ENCODE measurements around the gene ZBTB7B.
"Not testable (repeated sequence)": the region's sequence is repeated elsewhere in the genome, so short reads cannot be mapped to it uniquely, and the experiment has no call there.

ZBTB7B gene

GRCh38 chr1:154992721-154993571 lies 9.7 kb upstream of the ZBTB7B start:
- Histone ChIP-seq H3K4me1 (ENCODE audit: control insufficient read depth, insufficient read depth, low read length) (peaks cover 14% of the 10 kb centered on the region), H3K9me3 (ENCODE audit: control insufficient read depth, low read length) (no peaks in the 10 kb centered on the region), H3K4me3 (ENCODE audit: low read length) (no peak overlapping the region), H3K36me3 (ENCODE audit: control insufficient read depth, insufficient read depth, low read length, severe bottlenecking) (peaks cover 23% of the 10 kb centered on the region), H3K9ac (ENCODE audit: low read length) (peak overlapping the region; percentile 43), H3K27me3 (replicated peaks; ENCODE audit: control insufficient read depth, insufficient read depth, low read length) (no peaks in the 10 kb centered on the region)
- no peak for DNase-seq (ENCODE audit: low read depth)

- no peaks in the 10 kb centered on the region for H3K9me3 ChIP-seq (ENCODE audit: control insufficient read depth, low read length)
- H3K4me3 ChIP-seq (ENCODE audit: low read length): no peak within 1 kb of the TSS
- no peak for DNase-seq (ENCODE audit: low read depth)
- peak within 1 kb of the TSS; percentile 43 for H3K9ac ChIP-seq (ENCODE audit: low read length)
- H3K36me3 ChIP-seq (ENCODE audit: control insufficient read depth, insufficient read depth, low read length, severe bottlenecking): peaks cover 15% of the 10 kb centered on the region
- H3K4me1 ChIP-seq (ENCODE audit: control insufficient read depth, insufficient read depth, low read length): peaks cover 16% of the 10 kb centered on the region
- H3K27me3 ChIP-seq (replicated peaks; ENCODE audit: control insufficient read depth, insufficient read depth, low read length): no peaks in the 10 kb centered on the region
These were observed 8.9 kb upstream of the ZBTB7B start, which contains the start of gene LENEP for GRCh38 chr1:154993572-154994268. TSS of gene LENEP (plus strand) at chr1:154993586. CDS start at chr1:154993608, 22 bp downstream.

- H3K36me3 ChIP-seq (ENCODE audit: control insufficient read depth, insufficient read depth, low read length, severe bottlenecking): peaks cover 10% of the 10 kb centered on the region
- H3K9ac ChIP-seq (ENCODE audit: low read length): no peak overlapping the region
These were observed 8.4 kb upstream of the ZBTB7B start for GRCh38 chr1:154994269-154994587.

GRCh38 chr1:154994591-154994990 lies 8.0 kb upstream of the ZBTB7B start:
- H3K4me3 ChIP-seq (ENCODE audit: low read length): no peak overlapping the region
- peaks cover 22% of the 10 kb centered on the region for H3K4me1 ChIP-seq (ENCODE audit: control insufficient read depth, insufficient read depth, low read length)
- H3K27me3 ChIP-seq (replicated peaks; ENCODE audit: control insufficient read depth, insufficient read depth, low read length): no peaks in the 10 kb centered on the region
- H3K36me3 ChIP-seq (ENCODE audit: control insufficient read depth, insufficient read depth, low read length, severe bottlenecking): peaks cover 9% of the 10 kb centered on the region
- no peak overlapping the region for H3K9ac ChIP-seq (ENCODE audit: low read length)
- H3K9me3 ChIP-seq (ENCODE audit: control insufficient read depth, low read length): no peaks in the 10 kb centered on the region
- DNase-seq (ENCODE audit: low read depth): no peak

More at GRCh38 chr1:154994269-154994587, 8.4 kb upstream of the ZBTB7B start:
- H3K9me3 ChIP-seq (ENCODE audit: control insufficient read depth, low read length): no peaks in the 10 kb centered on the region
- H3K4me1 ChIP-seq (ENCODE audit: control insufficient read depth, insufficient read depth, low read length): peaks cover 21% of the 10 kb centered on the region
- no peak for DNase-seq (ENCODE audit: low read depth)
- H3K4me3 ChIP-seq (ENCODE audit: low read length): no peak overlapping the region
- no peaks in the 10 kb centered on the region for H3K27me3 ChIP-seq (replicated peaks; ENCODE audit: control insufficient read depth, insufficient read depth, low read length)

- not testable (repeated sequence) for H3K4me3 ChIP-seq (ENCODE audit: low read length); H3K27me3 ChIP-seq (replicated peaks; ENCODE audit: control insufficient read depth, insufficient read depth, low read length); H3K36me3 ChIP-seq (ENCODE audit: control insufficient read depth, insufficient read depth, low read length, severe bottlenecking); H3K9me3 ChIP-seq (ENCODE audit: control insufficient read depth, low read length); H3K9ac ChIP-seq (ENCODE audit: low read length)
- DNase-seq (ENCODE audit: low read depth): peak; percentile 88
- peaks cover 30% of the 10 kb centered on the region for H3K4me1 ChIP-seq (ENCODE audit: control insufficient read depth, insufficient read depth, low read length)
These were observed 7.2 kb upstream of the ZBTB7B start for GRCh38 chr1:154995301-154995983.

- Histone ChIP-seq H3K4me3 (ENCODE audit: low read length) (no peak overlapping the region), H3K9ac (ENCODE audit: low read length) (peak overlapping the region; percentile 34)
- DNase-seq (ENCODE audit: low read depth): no peak
These were observed 5.5 kb upstream of the ZBTB7B start for GRCh38 chr1:154996966-154997701.

GRCh38 chr1:154998201-154998780 lies 4.3 kb upstream of the ZBTB7B start:
- Histone ChIP-seq H3K4me1 (ENCODE audit: control insufficient read depth, insufficient read depth, low read length) (peaks cover 26% of the 10 kb centered on the region), H3K36me3 (ENCODE audit: control insufficient read depth, insufficient read depth, low read length, severe bottlenecking) (no peaks in the 10 kb centered on the region), H3K9me3 (ENCODE audit: control insufficient read depth, low read length) (no peaks in the 10 kb centered on the region), H3K4me3 (ENCODE audit: low read length) (no peak overlapping the region), H3K27me3 (replicated peaks; ENCODE audit: control insufficient read depth, insufficient read depth, low read length) (no peaks in the 10 kb centered on the region), H3K9ac (ENCODE audit: low read length) (no peak overlapping the region)
- DNase-seq (ENCODE audit: low read depth): no peak

More at GRCh38 chr1:154996966-154997701, 5.5 kb upstream of the ZBTB7B start:
- Histone ChIP-seq H3K36me3 (ENCODE audit: control insufficient read depth, insufficient read depth, low read length, severe bottlenecking) (no peaks in the 10 kb centered on the region), H3K27me3 (replicated peaks; ENCODE audit: control insufficient read depth, insufficient read depth, low read length) (no peaks in the 10 kb centered on the region), H3K4me1 (ENCODE audit: control insufficient read depth, insufficient read depth, low read length) (peaks cover 32% of the 10 kb centered on the region), H3K9me3 (ENCODE audit: control insufficient read depth, low read length) (no peaks in the 10 kb centered on the region)

- Histone ChIP-seq H3K27me3 (replicated peaks; ENCODE audit: control insufficient read depth, insufficient read depth, low read length) (no peaks in the 10 kb centered on the region), H3K4me3 (ENCODE audit: low read length) (peak overlapping the region; percentile 62), H3K9me3 (ENCODE audit: control insufficient read depth, low read length) (no peaks in the 10 kb centered on the region), H3K4me1 (ENCODE audit: control insufficient read depth, insufficient read depth, low read length) (peaks cover 26% of the 10 kb centered on the region), H3K9ac (ENCODE audit: low read length) (peak overlapping the region; percentile 22), H3K36me3 (ENCODE audit: control insufficient read depth, insufficient read depth, low read length, severe bottlenecking) (no peaks in the 10 kb centered on the region)
- peak; percentile 82 for DNase-seq (ENCODE audit: low read depth)
These were observed 3.6 kb upstream of the ZBTB7B start for GRCh38 chr1:154998818-154999570.

GRCh38 chr1:154999571-155000410 lies 2.8 kb upstream of the ZBTB7B start:
- Histone ChIP-seq H3K36me3 (ENCODE audit: control insufficient read depth, insufficient read depth, low read length, severe bottlenecking) (no peaks in the 10 kb centered on the region), H3K9ac (ENCODE audit: low read length) (peak overlapping the region; percentile 90), H3K27me3 (replicated peaks; ENCODE audit: control insufficient read depth, insufficient read depth, low read length) (no peaks in the 10 kb centered on the region), H3K9me3 (ENCODE audit: control insufficient read depth, low read length) (no peaks in the 10 kb centered on the region), H3K4me3 (ENCODE audit: low read length) (peak overlapping the region; percentile 77), H3K4me1 (ENCODE audit: control insufficient read depth, insufficient read depth, low read length) (peaks cover 34% of the 10 kb centered on the region)
- peak; percentile 49 for DNase-seq (ENCODE audit: low read depth)
